Liver (tissue), 9 donors: ENCODE results near the gene ADAMTS7. TPM values are rescaled to one million over a fixed set of nuclear protein-coding genes. Genes with fewer than 3 reads are reported as not detected.
A peak's percentile ranks its signal among the peaks of the same experiment; 100 is the strongest.

ENCODE experiments used
- DNase-seq: peaks from one replicate; pipeline ENCODE4 v3.0.0-alpha.2; 2017; ENCODE audit warnings: low spot score
- H3K27ac ChIP-seq, 2 donors: one replicate each; pipeline ENCODE4 v1.7.0; 2013; ENCODE audit warnings: inconsistent platforms in 2 of 2, low read length in 2 of 2, control low read depth in 1 of 2, low read depth in 1 of 2, mild to moderate bottlenecking in 1 of 2
- H3K27me3 ChIP-seq, 4 donors: one replicate each; pipeline versions ENCODE4 v1.6.1 to v1.7.0; 2013; ENCODE audit warnings: low read length in 3 of 4, inconsistent platforms in 1 of 4, mild to moderate bottlenecking in 1 of 4, moderate library complexity in 1 of 4; ENCODE audit not compliant: control insufficient read depth in 4 of 4, insufficient read depth in 4 of 4
- H3K36me3 ChIP-seq, 4 donors: one replicate each; pipeline versions ENCODE4 v1.6.1 to v1.7.0; 2013; ENCODE audit warnings: low read length in 3 of 4, mild to moderate bottlenecking in 3 of 4, low read depth in 1 of 4, moderate library complexity in 1 of 4; ENCODE audit not compliant: control insufficient read depth in 4 of 4, insufficient read depth in 3 of 4
- H3K4me1 ChIP-seq, 4 donors: one replicate each; pipeline versions ENCODE4 v1.6.1 to v1.7.0; 2013; ENCODE audit warnings: low read length in 3 of 4, mild to moderate bottlenecking in 3 of 4, moderate library complexity in 1 of 4; ENCODE audit not compliant: control insufficient read depth in 4 of 4, insufficient read depth in 4 of 4
- H3K4me3 ChIP-seq, 3 donors: one replicate each; pipeline versions ENCODE4 v1.6.1 to v1.7.0; 2013; ENCODE audit warnings: low read length in 3 of 3, control low read depth in 1 of 3, low read depth in 1 of 3, mild to moderate bottlenecking in 1 of 3
- H3K9ac ChIP-seq, 2 donors: one replicate each; pipeline ENCODE4 v1.7.0; 2013; ENCODE audit warnings: low read length in 2 of 2, mild to moderate bottlenecking in 2 of 2, moderate library complexity in 2 of 2, control low read depth in 1 of 2, low read depth in 1 of 2
- H3K9me3 ChIP-seq, 4 donors: one replicate each; pipeline versions ENCODE4 v1.6.1 to v1.7.0; 2013; ENCODE audit warnings: low read length in 3 of 4; ENCODE audit not compliant: control insufficient read depth in 4 of 4
- FOXA1 ChIP-seq: IDR thresholded peaks from 2 replicates; pipeline ENCODE4 v1.6.1; 2016; ENCODE audit warnings: antibody characterized with exemption
- FOXA2 ChIP-seq: IDR thresholded peaks from 2 replicates; pipeline ENCODE4 v1.6.1; 2016; ENCODE audit warnings: antibody characterized with exemption
- HNF4A ChIP-seq, 2 donors: conservative IDR thresholded peaks; 2 replicates each; pipeline ENCODE4 v1.6.1; 2016; ENCODE audit warnings: antibody characterized with exemption in 2 of 2, mild to moderate bottlenecking in 2 of 2
- HNF4G ChIP-seq: IDR thresholded peaks from 2 replicates; pipeline ENCODE4 v1.6.1; 2016; ENCODE audit warnings: antibody characterized with exemption
- JUND ChIP-seq, 2 donors: IDR thresholded peaks; 2 replicates each; pipeline ENCODE4 v1.6.1; 2016; ENCODE audit warnings: antibody characterized with exemption in 2 of 2
- NR2F2 ChIP-seq: IDR thresholded peaks from 2 replicates; pipeline ENCODE4 v1.6.1; 2016; ENCODE audit warnings: antibody characterized with exemption
- RAD21 ChIP-seq, 2 donors: IDR thresholded peaks; 2 replicates each; pipeline ENCODE4 v1.6.1; 2016; ENCODE audit warnings: antibody characterized with exemption in 2 of 2, mild to moderate bottlenecking in 2 of 2
- RXRA ChIP-seq, 2 donors: IDR thresholded peaks; 2 replicates each; pipeline ENCODE4 v1.6.1; 2017 to 2018; ENCODE audit warnings: antibody characterized with exemption in 2 of 2, mild to moderate bottlenecking in 1 of 2
- SP1 ChIP-seq: IDR thresholded peaks from 2 replicates; pipeline ENCODE4 v1.6.1; 2018; ENCODE audit warnings: antibody characterized with exemption, mild to moderate bottlenecking
- TAF1 ChIP-seq: conservative IDR thresholded peaks from 2 replicates; pipeline ENCODE4 v1.6.1; 2016; ENCODE audit warnings: antibody characterized with exemption, mild to moderate bottlenecking
- WGBS: extraction: QIAGEN DNeasy Blood & Tissue Kit; methylation state at CpG from one replicate; pipeline ENCODE4 v1.1.7; 2013; 5-methylcytosine and 5-hydroxymethylcytosine counted together
- polyA plus RNA-seq, 2 donors: library from polyadenylated mRNA; stranded (reverse) in 1 of 2; unstranded in 1 of 2; fragments of 200-250 nt in 1 of 2; fragments of >200 nt in 1 of 2; fragmentation: Nextera tagmentation in 1 of 2; extraction: Ambion mirVana in 1 of 2; gene quantifications; one replicate each; pipeline versions ENCODE4 v1.2.1 to v1.2.3, GENCODE V29; 2013 to 2015
- total RNA-seq, 2 donors: library from RNA; depleted of rRNA; stranded (reverse); fragments of >200 nt; gene quantifications; one replicate each; pipeline ENCODE4 v1.2.3, GENCODE V29; 2014
- TF ChIP-seq, protein P1 (sequence below): fragments of 150-350 bp; IDR thresholded peaks from 2 replicates; pipeline ENCODE4 v1.5.1; 2017; ENCODE audit warnings: improper control_type of control experiment, low read depth, low read length; ENCODE audit not compliant: missing input control
- TF ChIP-seq, protein P2 (sequence below): IDR thresholded peaks from 2 replicates; pipeline ENCODE4 v1.6.1; 2016; ENCODE audit warnings: antibody characterized with exemption
- TF ChIP-seq, protein P3 (sequence below): IDR thresholded peaks from 2 replicates; pipeline ENCODE4 v1.6.1; 2016; ENCODE audit warnings: antibody characterized with exemption, mild to moderate bottlenecking
- TF ChIP-seq, protein P4 (sequence below): IDR thresholded peaks from 2 replicates; pipeline ENCODE4 v1.6.1; 2016; ENCODE audit warnings: antibody characterized with exemption
- donor health status: healthy.
- donor health status: healthy.
- donor health status: healthy.
- donor health status: healthy.
- donor health status: healthy.

ADAMTS7 gene
- total and polyA plus RNA-seq, 4 donors, result 0.13 to 2.4 (median 1.3) TPM

DNA sequence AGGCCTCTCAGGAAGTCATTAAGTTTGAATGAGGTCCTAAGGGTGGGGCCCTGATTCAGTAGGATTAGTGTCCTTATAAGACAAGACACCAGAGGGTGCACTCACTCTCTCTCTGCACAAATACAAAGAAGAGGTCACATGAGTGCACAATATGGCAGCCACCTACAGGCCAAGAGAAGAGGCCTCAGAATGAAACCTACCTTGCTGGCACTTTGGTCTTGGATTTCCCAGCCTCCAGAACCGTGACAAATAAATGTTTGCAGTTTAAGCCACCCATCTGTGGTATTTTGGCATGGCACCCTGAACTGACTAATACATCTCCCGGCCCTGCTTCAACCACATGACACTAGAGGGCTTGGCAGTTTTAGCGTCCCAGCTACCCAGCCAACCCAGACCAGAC lies 96.4 kb downstream of the ADAMTS7 start:
- 92% methylated on average over 3 of the region's 3 CpGs for WGBS

DNA sequence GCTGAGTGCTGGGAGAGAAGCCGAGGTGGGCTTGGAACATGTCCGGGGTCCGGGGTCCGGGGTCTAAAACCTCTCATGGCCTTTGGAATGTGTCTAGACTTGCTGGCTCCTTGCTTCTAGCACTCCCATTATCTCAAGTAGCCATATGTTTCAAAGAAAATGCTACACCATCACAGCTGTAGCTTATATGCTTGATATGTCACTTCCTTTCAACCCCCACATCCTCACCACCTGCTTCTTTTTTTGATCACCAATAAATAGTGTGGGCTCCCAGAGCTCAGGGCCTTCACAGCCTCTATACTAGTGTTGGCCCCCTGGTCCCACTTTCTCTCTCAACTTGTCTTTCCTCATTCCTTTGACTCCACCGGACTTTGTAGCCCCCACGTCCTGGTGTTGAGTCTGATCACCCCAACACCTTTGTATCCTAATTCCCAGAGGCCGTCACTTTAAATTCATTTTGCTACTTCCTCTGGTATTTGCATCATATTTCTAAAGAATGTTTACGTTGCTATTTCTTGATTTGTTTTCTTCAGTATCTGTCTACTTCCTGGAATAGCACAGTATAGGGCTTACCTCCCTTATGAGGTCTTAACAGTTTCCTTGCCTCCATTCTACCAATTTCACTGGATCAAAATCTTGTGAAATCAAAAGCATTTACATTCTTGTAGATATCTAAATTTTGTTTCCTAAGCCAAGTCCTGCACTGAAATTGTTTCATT lies 98.3 kb downstream of the ADAMTS7 start:
- WGBS, result 60% methylated on average over 8 of the region's 8 CpGs
- Histone ChIP-seq H3K4me1 (peaks cover 0 to 9% (median 4%) of the 10 kb centered on the region in 4 donors), H3K36me3 (no peaks in the 10 kb centered on the region), H3K4me3 (no peak overlapping the region), H3K9me3 (no peaks in the 10 kb centered on the region), H3K27ac (no peak overlapping the region), H3K9ac (no peak overlapping the region), H3K27me3 (no peaks in the 10 kb centered on the region)
- TF ChIP-seq, protein P1, sequence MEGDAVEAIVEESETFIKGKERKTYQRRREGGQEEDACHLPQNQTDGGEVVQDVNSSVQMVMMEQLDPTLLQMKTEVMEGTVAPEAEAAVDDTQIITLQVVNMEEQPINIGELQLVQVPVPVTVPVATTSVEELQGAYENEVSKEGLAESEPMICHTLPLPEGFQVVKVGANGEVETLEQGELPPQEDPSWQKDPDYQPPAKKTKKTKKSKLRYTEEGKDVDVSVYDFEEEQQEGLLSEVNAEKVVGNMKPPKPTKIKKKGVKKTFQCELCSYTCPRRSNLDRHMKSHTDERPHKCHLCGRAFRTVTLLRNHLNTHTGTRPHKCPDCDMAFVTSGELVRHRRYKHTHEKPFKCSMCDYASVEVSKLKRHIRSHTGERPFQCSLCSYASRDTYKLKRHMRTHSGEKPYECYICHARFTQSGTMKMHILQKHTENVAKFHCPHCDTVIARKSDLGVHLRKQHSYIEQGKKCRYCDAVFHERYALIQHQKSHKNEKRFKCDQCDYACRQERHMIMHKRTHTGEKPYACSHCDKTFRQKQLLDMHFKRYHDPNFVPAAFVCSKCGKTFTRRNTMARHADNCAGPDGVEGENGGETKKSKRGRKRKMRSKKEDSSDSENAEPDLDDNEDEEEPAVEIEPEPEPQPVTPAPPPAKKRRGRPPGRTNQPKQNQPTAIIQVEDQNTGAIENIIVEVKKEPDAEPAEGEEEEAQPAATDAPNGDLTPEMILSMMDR, result no peak
- TF ChIP-seq HNF4G (no peak), SP1 (no peak)
- DNase-seq, result no peak

More for the DNA sequence above, 96.4 kb downstream of the ADAMTS7 start:
- TF ChIP-seq, protein P1, result peak; percentile 5
- TF ChIP-seq RAD21 (IDR thresholded peaks at IDR 0.05) (peak in 1 of 2 donors; percentile 62), FOXA2 (no peak), RXRA (IDR thresholded peaks at IDR 0.05) (peak in 1 of 2 donors; percentile 42)
- no peak overlapping the region for H3K9ac ChIP-seq
- no peak overlapping the region for H3K27ac ChIP-seq
- no peak for DNase-seq
- H3K4me1 ChIP-seq, result no peaks in the 10 kb centered on the region
- no peaks in the 10 kb centered on the region for H3K9me3 ChIP-seq
- no peak overlapping the region for H3K4me3 ChIP-seq
- H3K27me3 ChIP-seq, result no peaks in the 10 kb centered on the region
- no peaks in the 10 kb centered on the region for H3K36me3 ChIP-seq

DNA sequence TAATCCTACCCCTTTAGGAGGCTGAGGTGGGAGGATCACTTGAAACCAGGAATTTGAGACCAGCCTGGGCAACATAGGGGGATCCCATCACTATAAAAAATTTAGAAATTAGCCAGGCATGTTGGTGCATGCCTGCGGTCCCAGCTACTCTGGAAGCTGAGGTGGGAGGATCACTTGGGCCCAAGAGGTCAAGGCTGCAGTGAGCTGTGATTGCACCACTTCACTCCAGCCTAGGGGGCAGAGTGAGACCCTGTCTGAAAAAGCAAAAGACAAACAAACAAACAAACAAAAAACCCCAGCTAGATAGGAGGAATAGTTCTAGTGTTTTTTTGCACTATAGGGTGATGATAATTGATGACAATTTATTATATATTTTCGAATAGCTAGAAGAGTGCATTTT lies 99.6 kb downstream of the ADAMTS7 start:
- no peak for DNase-seq
- Histone ChIP-seq H3K4me1 (peaks cover 0 to 9% (median 4%) of the 10 kb centered on the region in 4 donors), H3K36me3 (no peaks in the 10 kb centered on the region), H3K9ac (no peak overlapping the region), H3K4me3 (no peak overlapping the region), H3K27me3 (no peaks in the 10 kb centered on the region), H3K27ac (no peak overlapping the region), H3K9me3 (no peaks in the 10 kb centered on the region)
- 87% methylated on average over 2 of the region's 2 CpGs for WGBS
- no peak for TF ChIP-seq HNF4A (conservative IDR thresholded peaks at IDR 0.05)
- TF ChIP-seq JUND (IDR thresholded peaks at IDR 0.05), result no peak
- no peak for TF ChIP-seq FOXA1
- no peak for TF ChIP-seq RXRA (IDR thresholded peaks at IDR 0.05)
- no peak for TF ChIP-seq TAF1
- no peak for TF ChIP-seq FOXA2
- no peak for TF ChIP-seq SP1
- TF ChIP-seq, protein P2, sequence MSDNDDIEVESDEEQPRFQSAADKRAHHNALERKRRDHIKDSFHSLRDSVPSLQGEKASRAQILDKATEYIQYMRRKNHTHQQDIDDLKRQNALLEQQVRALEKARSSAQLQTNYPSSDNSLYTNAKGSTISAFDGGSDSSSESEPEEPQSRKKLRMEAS, result no peak
- TF ChIP-seq, protein P3, sequence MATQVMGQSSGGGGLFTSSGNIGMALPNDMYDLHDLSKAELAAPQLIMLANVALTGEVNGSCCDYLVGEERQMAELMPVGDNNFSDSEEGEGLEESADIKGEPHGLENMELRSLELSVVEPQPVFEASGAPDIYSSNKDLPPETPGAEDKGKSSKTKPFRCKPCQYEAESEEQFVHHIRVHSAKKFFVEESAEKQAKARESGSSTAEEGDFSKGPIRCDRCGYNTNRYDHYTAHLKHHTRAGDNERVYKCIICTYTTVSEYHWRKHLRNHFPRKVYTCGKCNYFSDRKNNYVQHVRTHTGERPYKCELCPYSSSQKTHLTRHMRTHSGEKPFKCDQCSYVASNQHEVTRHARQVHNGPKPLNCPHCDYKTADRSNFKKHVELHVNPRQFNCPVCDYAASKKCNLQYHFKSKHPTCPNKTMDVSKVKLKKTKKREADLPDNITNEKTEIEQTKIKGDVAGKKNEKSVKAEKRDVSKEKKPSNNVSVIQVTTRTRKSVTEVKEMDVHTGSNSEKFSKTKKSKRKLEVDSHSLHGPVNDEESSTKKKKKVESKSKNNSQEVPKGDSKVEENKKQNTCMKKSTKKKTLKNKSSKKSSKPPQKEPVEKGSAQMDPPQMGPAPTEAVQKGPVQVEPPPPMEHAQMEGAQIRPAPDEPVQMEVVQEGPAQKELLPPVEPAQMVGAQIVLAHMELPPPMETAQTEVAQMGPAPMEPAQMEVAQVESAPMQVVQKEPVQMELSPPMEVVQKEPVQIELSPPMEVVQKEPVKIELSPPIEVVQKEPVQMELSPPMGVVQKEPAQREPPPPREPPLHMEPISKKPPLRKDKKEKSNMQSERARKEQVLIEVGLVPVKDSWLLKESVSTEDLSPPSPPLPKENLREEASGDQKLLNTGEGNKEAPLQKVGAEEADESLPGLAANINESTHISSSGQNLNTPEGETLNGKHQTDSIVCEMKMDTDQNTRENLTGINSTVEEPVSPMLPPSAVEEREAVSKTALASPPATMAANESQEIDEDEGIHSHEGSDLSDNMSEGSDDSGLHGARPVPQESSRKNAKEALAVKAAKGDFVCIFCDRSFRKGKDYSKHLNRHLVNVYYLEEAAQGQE, result no peak
- TF ChIP-seq HNF4G, result no peak
- TF ChIP-seq RAD21 (IDR thresholded peaks at IDR 0.05), result no peak
- TF ChIP-seq, protein P4, sequence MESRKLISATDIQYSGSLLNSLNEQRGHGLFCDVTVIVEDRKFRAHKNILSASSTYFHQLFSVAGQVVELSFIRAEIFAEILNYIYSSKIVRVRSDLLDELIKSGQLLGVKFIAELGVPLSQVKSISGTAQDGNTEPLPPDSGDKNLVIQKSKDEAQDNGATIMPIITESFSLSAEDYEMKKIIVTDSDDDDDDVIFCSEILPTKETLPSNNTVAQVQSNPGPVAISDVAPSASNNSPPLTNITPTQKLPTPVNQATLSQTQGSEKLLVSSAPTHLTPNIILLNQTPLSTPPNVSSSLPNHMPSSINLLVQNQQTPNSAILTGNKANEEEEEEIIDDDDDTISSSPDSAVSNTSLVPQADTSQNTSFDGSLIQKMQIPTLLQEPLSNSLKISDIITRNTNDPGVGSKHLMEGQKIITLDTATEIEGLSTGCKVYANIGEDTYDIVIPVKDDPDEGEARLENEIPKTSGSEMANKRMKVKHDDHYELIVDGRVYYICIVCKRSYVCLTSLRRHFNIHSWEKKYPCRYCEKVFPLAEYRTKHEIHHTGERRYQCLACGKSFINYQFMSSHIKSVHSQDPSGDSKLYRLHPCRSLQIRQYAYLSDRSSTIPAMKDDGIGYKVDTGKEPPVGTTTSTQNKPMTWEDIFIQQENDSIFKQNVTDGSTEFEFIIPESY, result no peak
- TF ChIP-seq NR2F2, result no peak
- TF ChIP-seq, protein P1, result no peak
